OCI-LY7 (cell line): ENCODE data around the gene SMIM14. TPM values are rescaled to one million over a fixed set of nuclear protein-coding genes. Genes with fewer than 3 reads are reported as not detected.
"Not testable (repeated sequence)": the region's sequence is repeated elsewhere in the genome, so short reads cannot be mapped to it uniquely, and the experiment has no call there.

Source experiments
- BruUV-seq: library from RNA; stranded (reverse); fragments of 400-500 nt; replicated peaks from 2 replicates; lab custom pipeline; 2021; lab: Mats Ljungman, UMichigan
- CTCF ChIA-PET: fragments of 300-600 bp; sonication (Branson Sonifier 250); formaldehyde crosslinking; loops from one replicate; lab custom pipeline; 2022; ENCODE audit warnings: antibody characterized with exemption; ENCODE audit not compliant: unreplicated experiment; lab: Charles Lee
- POLR2A ChIA-PET: fragments of 300-600 bp; sonication (Branson Sonifier 250); formaldehyde crosslinking; loops from one replicate; lab custom pipeline; 2022; ENCODE audit warnings: antibody characterized with exemption; lab: Charles Lee
- DNase-seq: peaks from one replicate; pipeline ENCODE4 v3.0.0-alpha.2; 2015; ENCODE audit warnings: low spot score
- H2AFZ ChIP-seq: fragments of 200-600 bp; sonication (generic), shearing (Covaris generic); 2 replicates; pipeline ENCODE4 v1.6.1; 2014; ENCODE audit warnings: mild to moderate bottlenecking, antibody characterized with exemption, low read length, moderate library complexity
- H3K27ac ChIP-seq: fragments of 200-600 bp; sonication (generic); 2 replicates; pipeline ENCODE4 v1.5.1; 2014; ENCODE audit warnings: mixed run types, low read depth, mild to moderate bottlenecking, moderate library complexity, low read length, inconsistent platforms; ENCODE audit not compliant: poor library complexity, severe bottlenecking
- H3K36me3 ChIP-seq: fragments of 200-600 bp; sonication (generic); 2 replicates; pipeline ENCODE4 v1.6.1; 2014; ENCODE audit warnings: mild to moderate bottlenecking, antibody characterized with exemption, low read length, moderate library complexity, mixed read lengths; ENCODE audit not compliant: insufficient read depth
- H3K4me1 ChIP-seq: fragments of 200-600 bp; sonication (generic); 2 replicates; pipeline ENCODE4 v1.5.1; 2014; ENCODE audit warnings: mild to moderate bottlenecking, low read length; ENCODE audit not compliant: insufficient read depth, poor library complexity, severe bottlenecking
- H3K4me2 ChIP-seq: fragments of 200-600 bp; sonication (generic); 2 replicates; pipeline ENCODE4 v1.6.1; 2014; ENCODE audit warnings: mild to moderate bottlenecking, low read length
- H3K4me3 ChIP-seq: fragments of 200-600 bp; sonication (generic); 2 replicates; pipeline ENCODE4 v1.5.1; 2014; ENCODE audit warnings: mild to moderate bottlenecking, low read depth, low read length; ENCODE audit not compliant: poor library complexity, severe bottlenecking
- H3K79me2 ChIP-seq: fragments of 200-600 bp; sonication (generic); 2 replicates; pipeline ENCODE4 v1.6.1; 2016; ENCODE audit warnings: low read depth, mild to moderate bottlenecking, low read length, moderate library complexity, mixed read lengths; ENCODE audit not compliant: insufficient read depth
- H3K9me2 ChIP-seq: fragments of 200-600 bp; sonication (generic); 2 replicates; pipeline ENCODE4 v1.6.1; 2016; ENCODE audit warnings: mild to moderate bottlenecking, low read length, mixed read lengths; ENCODE audit not compliant: insufficient read depth
- H3K9me3 ChIP-seq: fragments of 200-600 bp; sonication (generic); 2 replicates; pipeline ENCODE4 v1.6.1; 2014; ENCODE audit warnings: mild to moderate bottlenecking, mixed run types, low read length, mixed read lengths
- H4K20me1 ChIP-seq: fragments of 200-600 bp; sonication (generic); 2 replicates; pipeline ENCODE4 v1.6.1; 2014; ENCODE audit warnings: mild to moderate bottlenecking, antibody characterized with exemption, low read length, moderate library complexity, mixed read lengths; ENCODE audit not compliant: insufficient read depth
- CTCF ChIP-seq: fragments of 200-600 bp; sonication (generic); conservative IDR thresholded peaks from 2 replicates; pipeline ENCODE4 v1.5.1; 2014; ENCODE audit warnings: mild to moderate bottlenecking, antibody characterized with exemption, low read length, moderate library complexity, mixed read lengths
- EZH2phosphoT487 ChIP-seq: fragments of 200-600 bp; sonication (generic); IDR thresholded peaks from 2 replicates; pipeline ENCODE4 v1.6.1; 2018; ENCODE audit warnings: low read depth, borderline replicate concordance, mild to moderate bottlenecking, mixed run types, antibody characterized with exemption, low read length, moderate library complexity, mixed read lengths
- intact Hi-C: fragments of 100-400 bp; cut with micrococcal nuclease; formaldehyde crosslinking; loops from one replicate; pipeline ENCODE4 v1.10.0; 2022; ENCODE audit not compliant: unreplicated experiment
- total RNA-seq, 2 experiments: library from RNA; depleted of rRNA in 1 of 2; stranded (reverse); fragments of >200 nt in 1 of 2; shearing (Covaris generic) in 1 of 2; gene quantifications; 2 replicates each; pipeline ENCODE4 v1.2.3, GENCODE V29; 2014 to 2022

The SMIM14 gene
- total RNA-seq, 2 experiments from 2014 or later, result 1.8 TPM; not detected in 1

DNA sequence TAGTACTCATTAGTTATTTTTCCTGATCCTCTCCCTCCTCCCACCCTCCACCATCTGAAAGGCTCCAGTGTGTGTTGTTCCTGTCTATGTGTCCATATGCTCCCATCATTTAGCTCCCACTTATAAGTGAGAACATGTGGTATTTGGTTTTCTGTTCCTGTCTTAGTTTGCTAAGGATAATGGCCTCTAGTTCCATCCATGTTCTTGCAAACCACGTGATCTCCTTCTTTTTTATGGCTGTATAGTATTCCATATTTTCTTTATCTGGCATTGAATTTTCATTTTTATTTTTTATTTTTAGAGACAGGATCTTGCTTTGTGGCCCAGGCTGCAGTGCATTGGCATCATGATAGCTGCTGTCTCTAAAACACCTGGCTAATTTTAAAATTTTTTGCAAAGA, 47.3 kb upstream of the SMIM14 start:
- no peaks in the 10 kb centered on the region for H3K9me2 ChIP-seq
- no TSS peak for BruUV-seq
- H3K27ac ChIP-seq, result no peak overlapping the region
- ChIA-PET POLR2A (no interaction called here), CTCF (no interaction called here)
- H2AFZ ChIP-seq, result no peak overlapping the region
- TF ChIP-seq EZH2phosphoT487 (no peak), CTCF (no peak)
- no peaks in the 10 kb centered on the region for H4K20me1 ChIP-seq
- no peak overlapping the region for H3K4me3 ChIP-seq
- no peak for DNase-seq
- no peaks in the 10 kb centered on the region for H3K79me2 ChIP-seq
- intact Hi-C loops, result no loop called here
- H3K4me2 ChIP-seq, result no peak overlapping the region
- H3K4me1 ChIP-seq, result peaks cover 18% of the 10 kb centered on the region
- no peaks in the 10 kb centered on the region for H3K9me3 ChIP-seq
- H3K36me3 ChIP-seq, result no peaks in the 10 kb centered on the region

- intact Hi-C loops, result no loop called here
- Histone ChIP-seq H3K4me2 (peak overlapping the region; percentile 58), H3K36me3 (no peaks in the 10 kb centered on the region), H3K9me3 (no peaks in the 10 kb centered on the region), H4K20me1 (no peaks in the 10 kb centered on the region), H3K9me2 (no peaks in the 10 kb centered on the region), H3K27ac (no peak overlapping the region), H3K79me2 (no peaks in the 10 kb centered on the region), H3K4me3 (no peak overlapping the region), H3K4me1 (peaks cover 17% of the 10 kb centered on the region), H2AFZ (peak overlapping the region; percentile 58; the same call in 1 of the 2 replicates)
- ChIA-PET POLR2A (no interaction called here), CTCF (no interaction called here)
- no peak for TF ChIP-seq EZH2phosphoT487
- TF ChIP-seq CTCF, result no peak
- no TSS peak for BruUV-seq
- peak; percentile 22 for DNase-seq
These were observed 43.5 kb upstream of the SMIM14 start for GRCh38 chr4:39682138-39682537.

- intact Hi-C loops, BruUV-seq, H3K27ac ChIP-seq, H4K20me1 ChIP-seq, H2AFZ ChIP-seq, DNase-seq, H3K4me3 ChIP-seq, H3K9me3 ChIP-seq, H3K36me3 ChIP-seq, H3K4me2 ChIP-seq, H3K9me2 ChIP-seq, H3K79me2 ChIP-seq: not testable (repeated sequence)
- CTCF ChIA-PET, result interaction anchor here (0.6 kb wide), 1 partner anchor 13 kb away, joined by 3 read pairs; no protein-coding TSS in a partner anchor
- H3K4me1 ChIP-seq, result peaks cover 13% of the 10 kb centered on the region
- POLR2A ChIA-PET, result interaction anchor here (0.6 to 1.6 kb wide), 4 partner anchors 15 to 248 kb away, joined by 3 to 7 read pairs (median 4); no protein-coding TSS in a partner anchor
These were observed 42.3 kb upstream of the SMIM14 start for GRCh38 chr4:39681003-39681402.

- DNase-seq, H3K4me3 ChIP-seq, intact Hi-C loops, H4K20me1 ChIP-seq, CTCF ChIA-PET, H3K9me2 ChIP-seq, BruUV-seq, H3K4me2 ChIP-seq, H2AFZ ChIP-seq, H3K36me3 ChIP-seq, H3K79me2 ChIP-seq, H3K27ac ChIP-seq, H3K4me1 ChIP-seq, H3K9me3 ChIP-seq: not testable (repeated sequence)
- POLR2A ChIA-PET, result interaction anchor here (0.7 kb wide), 2 partner anchors 133 to 259 kb away, joined by 3 to 4 read pairs; no protein-coding TSS in a partner anchor
These were observed 37.0 kb upstream of the SMIM14 start for GRCh38 chr4:39675681-39676080.

GRCh38 chr4:39670296-39670695, 31.6 kb upstream of the SMIM14 start:
- H3K9me2 ChIP-seq, CTCF ChIA-PET, H3K79me2 ChIP-seq, H3K27ac ChIP-seq, H3K4me3 ChIP-seq, H3K36me3 ChIP-seq, H3K4me1 ChIP-seq, H3K4me2 ChIP-seq, BruUV-seq, H2AFZ ChIP-seq, DNase-seq, H4K20me1 ChIP-seq, intact Hi-C loops, H3K9me3 ChIP-seq: not testable (repeated sequence)
- POLR2A ChIA-PET, result interaction anchor here (0.6 kb wide), 1 partner anchor 8 kb away, joined by 4 read pairs; no protein-coding TSS in a partner anchor
